Left lung (tissue), 10 donors: ENCODE measurements around the gene ZBTB24. TPM values are rescaled to one million over a fixed set of nuclear protein-coding genes. Genes with fewer than 3 reads are reported as not detected.

Experiments
- ATAC-seq: fragments of 200-7000 bp; cut with Tn5 transposase; one replicate; pipeline ENCODE4 v1.9.1; 2020; ENCODE audit warnings: moderate library complexity
- DNase-seq, 4 donors: peaks; one replicate each; pipeline ENCODE4 v3.0.0-alpha.2; 2013 to 2020
- H3K27ac ChIP-seq, 2 donors: fragments of 200-600 bp; sonication (generic) in 1 of 2; one replicate each; pipeline versions ENCODE4 v1.5.0 to v1.8.0; 2020 to 2021
- H3K27me3 ChIP-seq, 2 donors: fragments of 200-600 bp; sonication (generic) in 1 of 2; one replicate each; pipeline versions ENCODE4 v1.5.0 to v1.8.0; 2020 to 2021
- H3K36me3 ChIP-seq, 2 donors: fragments of 200-600 bp; sonication (generic) in 1 of 2; one replicate each; pipeline versions ENCODE4 v1.5.0 to v1.8.0; 2020 to 2021
- H3K4me1 ChIP-seq, 2 donors: fragments of 200-600 bp; one replicate each; pipeline ENCODE4 v1.8.0; 2021
- H3K4me3 ChIP-seq, 2 donors: fragments of 200-600 bp; sonication (generic) in 1 of 2; one replicate each; pipeline versions ENCODE4 v1.5.0 to v1.8.0; 2020 to 2021; ENCODE audit warnings: mild to moderate bottlenecking in 1 of 2
- H3K9me3 ChIP-seq, 2 donors: fragments of 200-600 bp; sonication (generic) in 1 of 2; one replicate each; pipeline versions ENCODE4 v1.5.0 to v1.8.0; 2020 to 2021
- CTCF ChIP-seq, 2 donors: fragments of 200-600 bp; sonication (generic) in 1 of 2; IDR thresholded peaks; one replicate each; pipeline versions ENCODE4 v1.5.0 to v1.8.0; 2021; ENCODE audit warnings: antibody characterized with exemption in 2 of 2
- intact Hi-C, 2 donors: fragments of 100-400 bp; cut with DNase I; formaldehyde crosslinking; loops; one replicate each; pipeline versions ENCODE4 v1.11.2 to v1.14.2; 2022
- polyA plus RNA-seq, 6 donors: library from polyadenylated mRNA; unstranded; fragments of 120-200 nt; gene quantifications; one replicate each; pipeline ENCODE4 v1.2.1, GENCODE V29; 2013; ENCODE audit not compliant: insufficient read length in 6 of 6
- total RNA-seq, 2 donors: library from RNA; stranded (reverse); fragmentation: NEBNext Ultra II Directional; extraction: Animal tissue kit (Norgen Biotek cat#: 25700); gene quantifications; one replicate each; pipeline ENCODE4 v1.2.1, GENCODE V29; 2021
- donor health status: DM: no; HTN: yes; CAD: no.
- donor health status: DM: no; HTN: no; CAD: no.

ZBTB24 gene
- total and polyA plus RNA-seq, 8 donors, result 7.3 to 14.5 (median 13.6) TPM

DNA sequence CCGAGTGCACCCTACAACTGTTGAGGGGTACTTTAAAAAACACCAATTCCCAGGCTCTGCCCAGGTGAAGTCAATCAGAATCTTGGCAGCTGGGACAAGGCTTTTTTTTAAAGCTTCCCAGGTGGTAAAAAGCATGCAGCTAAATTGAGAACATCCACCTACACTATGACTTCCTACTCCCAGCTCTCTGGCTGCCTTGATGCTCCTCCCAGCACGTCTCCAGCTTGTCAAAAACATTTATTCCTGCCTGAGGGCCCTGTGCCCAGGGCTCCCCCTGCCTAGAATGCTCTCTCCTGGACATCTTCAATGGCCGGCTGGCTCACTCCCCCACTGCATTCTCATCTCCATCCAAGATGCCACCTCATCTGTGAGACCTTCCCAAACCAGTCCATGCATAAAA is 9.9 kb downstream of the ZBTB24 start:
- ATAC-seq, result no peak
- Histone ChIP-seq H3K27ac (no peak overlapping the region), H3K9me3 (no peaks in the 10 kb centered on the region), H3K36me3 (peaks cover 4 to 95% of the 10 kb centered on the region in 2 donors), H3K27me3 (no peaks in the 10 kb centered on the region), H3K4me1 (peaks cover 10 to 18% of the 10 kb centered on the region in 2 donors), H3K4me3 (no peak overlapping the region)
- TF ChIP-seq CTCF (IDR thresholded peaks at IDR 0.05), result no peak
- no peak for DNase-seq
- intact Hi-C loops, result no loop called here

- intact Hi-C loops, result no loop called here
- Histone ChIP-seq H3K27me3 (no peaks in the 10 kb centered on the region), H3K36me3 (peaks cover 4 to 95% of the 10 kb centered on the region in 2 donors), H3K27ac (no peak overlapping the region), H3K4me3 (no peak overlapping the region), H3K9me3 (no peaks in the 10 kb centered on the region), H3K4me1 (peaks cover 4 to 11% of the 10 kb centered on the region in 2 donors)
- ATAC-seq (no peak), DNase-seq (no peak)
- TF ChIP-seq CTCF (IDR thresholded peaks at IDR 0.05), result no peak
Observed at GRCh38 chr6:109472132-109472995, 10.7 kb downstream of the ZBTB24 start.

DNA sequence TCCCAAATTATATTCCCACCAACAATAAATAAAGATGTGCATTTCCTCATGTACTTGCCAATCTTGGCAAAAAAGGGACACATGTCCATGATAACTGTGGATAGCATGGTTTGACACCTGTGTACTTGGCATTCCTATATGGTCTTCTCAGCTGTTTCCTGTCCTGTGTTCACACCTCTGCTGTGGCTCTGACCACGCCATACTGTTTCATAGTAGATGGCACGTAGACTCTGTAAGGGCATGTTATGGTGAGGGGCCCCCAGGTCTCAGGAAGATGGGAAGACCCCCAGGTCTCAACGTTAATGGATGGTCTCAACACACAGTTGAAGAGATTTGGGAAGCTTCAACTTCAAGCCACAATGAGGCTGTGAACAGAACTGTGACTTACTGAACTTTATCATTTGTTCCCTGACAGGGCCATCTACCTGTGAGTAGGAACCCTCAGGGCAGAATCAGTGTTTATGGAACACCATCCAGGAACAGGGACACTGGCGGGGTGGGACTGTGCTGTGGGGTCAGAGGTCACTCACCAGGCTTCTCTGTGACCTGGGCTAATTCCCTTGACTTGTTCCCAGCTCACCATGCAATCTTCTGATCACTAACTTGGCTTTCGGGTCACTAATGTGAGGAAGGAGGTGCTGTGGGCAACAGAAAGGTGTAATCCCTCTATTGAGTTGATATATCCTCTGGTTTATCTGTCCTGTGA is 11.8 kb downstream of the ZBTB24 start:
- no peaks in the 10 kb centered on the region for H3K27me3 ChIP-seq
- peaks cover 4 to 5% of the 10 kb centered on the region in 2 donors for H3K4me1 ChIP-seq
- H3K9me3 ChIP-seq, result no peaks in the 10 kb centered on the region
- intact Hi-C loops, result no loop called here
- peaks cover 4 to 98% of the 10 kb centered on the region in 2 donors for H3K36me3 ChIP-seq
- TF ChIP-seq CTCF (IDR thresholded peaks at IDR 0.05), result no peak
- H3K4me3 ChIP-seq, result no peak overlapping the region
- ATAC-seq (no peak), DNase-seq (no peak)
- no peak overlapping the region for H3K27ac ChIP-seq

- no peak for ATAC-seq
- H3K9me3 ChIP-seq, result no peaks in the 10 kb centered on the region
- H3K4me1 ChIP-seq, result peaks cover 0 to 10% of the 10 kb centered on the region in 2 donors
- H3K36me3 ChIP-seq, result peaks cover 4 to 98% of the 10 kb centered on the region in 2 donors
- no peak for TF ChIP-seq CTCF (IDR thresholded peaks at IDR 0.05)
- intact Hi-C loops, result no loop called here
- H3K4me3 ChIP-seq, result no peak overlapping the region
- no peak for DNase-seq
- no peaks in the 10 kb centered on the region for H3K27me3 ChIP-seq
- H3K27ac ChIP-seq, result peak overlapping the region in 1 of 2 donors; percentile 55
Observed at GRCh38 chr6:109469591-109470189, 13.3 kb downstream of the ZBTB24 start.

GRCh38 chr6:109467696-109468095 is 15.3 kb downstream of the ZBTB24 start:
- H3K9me3 ChIP-seq, result no peaks in the 10 kb centered on the region
- peaks cover 0 to 96% of the 10 kb centered on the region in 2 donors for H3K36me3 ChIP-seq
- H3K27ac ChIP-seq, result no peak overlapping the region
- peaks cover 0 to 10% of the 10 kb centered on the region in 2 donors for H3K4me1 ChIP-seq
- no peak for DNase-seq
- intact Hi-C loops, result no loop called here
- no peak for ATAC-seq
- no peak for TF ChIP-seq CTCF (IDR thresholded peaks at IDR 0.05)
- H3K27me3 ChIP-seq, result no peaks in the 10 kb centered on the region
- no peak overlapping the region for H3K4me3 ChIP-seq
